PC-9 (cell line): ENCODE measurements around the gene TWNK. TPM values are rescaled to one million over a fixed set of nuclear protein-coding genes. Genes with fewer than 3 reads are reported as not detected.

Experiments used
- BruUV-seq: library from RNA; stranded (reverse); fragments of 400-500 nt; replicated peaks from 2 replicates; lab custom pipeline; 2021; lab: Mats Ljungman, UMichigan
- CTCF ChIA-PET: fragments of 300-600 bp; sonication (Branson Sonifier 250); formaldehyde crosslinking; loops from one replicate; lab custom pipeline; 2022; ENCODE audit warnings: antibody characterized with exemption; lab: Charles Lee
- POLR2A ChIA-PET: fragments of 300-600 bp; sonication (Branson Sonifier 250); formaldehyde crosslinking; loops from one replicate; lab custom pipeline; 2022; ENCODE audit warnings: antibody characterized with exemption; ENCODE audit not compliant: unreplicated experiment; lab: Charles Lee
- DNase-seq, 2 experiments: peaks; one replicate each; pipeline versions ENCODE4 v3.0.0 to v3.0.0-alpha.2; 2015 to 2022; ENCODE audit warnings: mixed read lengths in 1 of 2
- H2AFZ ChIP-seq: fragments of 200-600 bp; sonication (generic); 2 replicates; pipeline ENCODE4 v1.8.1; 2017; ENCODE audit warnings: antibody characterized with exemption
- H3F3A ChIP-seq: fragments of 200-600 bp; sonication (generic); 2 replicates; pipeline ENCODE4 v1.8.1; 2017; ENCODE audit warnings: antibody characterized with exemption, mild to moderate bottlenecking, low read depth; ENCODE audit not compliant: insufficient read depth
- H3K27ac ChIP-seq: fragments of 200-600 bp; sonication (generic); 2 replicates; pipeline ENCODE4 v1.6.1; 2016; ENCODE audit warnings: mixed run types
- H3K27me3 ChIP-seq: fragments of 200-600 bp; sonication (generic); 2 replicates; pipeline ENCODE4 v1.6.1; 2016; ENCODE audit warnings: low read depth, mixed run types; ENCODE audit not compliant: insufficient read depth
- H3K36me3 ChIP-seq: fragments of 200-600 bp; sonication (generic); 2 replicates; pipeline ENCODE4 v1.6.1; 2016; ENCODE audit warnings: low read depth, mixed run types
- H3K4me1 ChIP-seq: fragments of 200-600 bp; sonication (generic); replicated peaks from 2 replicates; pipeline ENCODE4 v1.6.1; 2016; ENCODE audit warnings: mixed run types; ENCODE audit not compliant: insufficient read depth
- H3K4me2 ChIP-seq: fragments of 200-600 bp; sonication (generic); 2 replicates; pipeline ENCODE4 v1.6.1; 2017; ENCODE audit warnings: mixed run types
- H3K4me3 ChIP-seq: fragments of 200-600 bp; sonication (generic); 2 replicates; pipeline ENCODE4 v1.6.1; 2016; ENCODE audit warnings: mixed run types
- H3K79me2 ChIP-seq: fragments of 200-600 bp; sonication (generic); 2 replicates; pipeline ENCODE4 v1.6.1; 2017; ENCODE audit warnings: low read depth, mixed run types
- H3K9me2 ChIP-seq: fragments of 200-600 bp; sonication (generic); 2 replicates; pipeline ENCODE4 v1.8.1; 2017; ENCODE audit warnings: mild to moderate bottlenecking; ENCODE audit not compliant: insufficient read depth
- H3K9me3 ChIP-seq: fragments of 200-600 bp; sonication (generic); 2 replicates; pipeline ENCODE4 v1.8.1; 2016; ENCODE audit warnings: low read depth; ENCODE audit not compliant: insufficient read depth
- H4K20me1 ChIP-seq: fragments of 200-600 bp; sonication (generic); 2 replicates; pipeline ENCODE4 v1.8.1; 2017; ENCODE audit not compliant: insufficient read depth
- CTCF ChIP-seq: fragments of 200-600 bp; sonication (generic); conservative IDR thresholded peaks from 2 replicates; pipeline ENCODE4 v1.6.1; 2017; ENCODE audit warnings: mixed run types, antibody characterized with exemption, mild to moderate bottlenecking, moderate library complexity
- EZH2 ChIP-seq: fragments of 200-600 bp; sonication (generic); IDR thresholded peaks from 2 replicates; pipeline ENCODE4 v1.8.0; 2017; ENCODE audit warnings: antibody characterized with exemption, low read depth
- intact Hi-C: fragments of 100-400 bp; cut with micrococcal nuclease; formaldehyde crosslinking; loops from one replicate; pipeline ENCODE4 v1.10.0; 2022; ENCODE audit not compliant: unreplicated experiment
- total RNA-seq: library from RNA; stranded (reverse); gene quantifications from 2 replicates; pipeline ENCODE4 v1.2.3, GENCODE V29; 2021

TWNK gene
- total RNA-seq, 1 experiment from 2014 or later, result 7.9 TPM

DNA sequence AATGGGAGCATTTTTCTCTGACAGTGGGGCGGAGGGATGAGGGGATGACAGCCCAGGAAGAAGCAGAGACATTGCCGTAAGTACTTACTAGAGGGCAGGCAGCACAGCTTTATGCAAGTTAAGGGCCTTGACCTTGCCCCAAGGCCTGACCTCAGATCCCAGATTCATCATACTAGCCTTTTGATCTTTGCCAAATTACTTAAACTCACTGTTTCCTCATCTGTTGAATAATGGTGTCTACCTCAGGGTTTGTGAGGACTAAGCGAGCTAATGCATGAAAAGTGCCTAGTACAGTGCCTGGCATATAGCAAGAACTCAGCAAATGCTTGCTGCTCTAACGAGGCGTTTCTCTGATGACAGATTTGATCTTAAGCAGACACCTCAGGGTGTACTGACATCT lies 21.5 kb upstream of the TWNK start:
- Histone ChIP-seq H3K27me3 (no peaks in the 10 kb centered on the region), H3K9me2 (no peaks in the 10 kb centered on the region), H3F3A (no peaks in the 10 kb centered on the region), H3K4me1 (no peaks in the 10 kb centered on the region), H3K4me3 (no peak overlapping the region), H4K20me1 (no peaks in the 10 kb centered on the region), H3K4me2 (no peak overlapping the region), H3K27ac (no peak overlapping the region), H2AFZ (no peak overlapping the region), H3K36me3 (0 out of 2 replicates have a peak, but pooled peaks cover 7% of the 10 kb centered on the region), H3K9me3 (no peaks in the 10 kb centered on the region), H3K79me2 (no peaks in the 10 kb centered on the region)
- ChIA-PET POLR2A (interaction anchor here (0.7 kb wide), 1 partner anchor 12 kb away, joined by 3 read pairs; no protein-coding TSS in a partner anchor), CTCF (no interaction called here)
- no TSS peak for BruUV-seq
- intact Hi-C loops, result no loop called here
- TF ChIP-seq CTCF (no peak), EZH2 (no peak)
- DNase-seq, result no peak

- no peak overlapping the region for H3K27ac ChIP-seq
- no peaks in the 10 kb centered on the region for H3K79me2 ChIP-seq
- intact Hi-C loops, result no loop called here
- H3K4me2 ChIP-seq, result no peak overlapping the region
- no peaks in the 10 kb centered on the region for H3K9me3 ChIP-seq
- no peaks in the 10 kb centered on the region for H3F3A ChIP-seq
- H2AFZ ChIP-seq, result no peak overlapping the region
- no peaks in the 10 kb centered on the region for H3K4me1 ChIP-seq
- CTCF ChIA-PET, result no interaction called here
- no peaks in the 10 kb centered on the region for H3K27me3 ChIP-seq
- no TSS peak for BruUV-seq
- POLR2A ChIA-PET, result no interaction called here
- no peak overlapping the region for H3K4me3 ChIP-seq
- TF ChIP-seq CTCF (no peak), EZH2 (no peak)
- no peaks in the 10 kb centered on the region for H3K9me2 ChIP-seq
- H3K36me3 ChIP-seq, result 0 out of 2 replicates have a peak, but pooled peaks cover 7% of the 10 kb centered on the region
- DNase-seq, result no peak
- H4K20me1 ChIP-seq, result no peaks in the 10 kb centered on the region
Observed at GRCh38 chr10:100966887-100967286, 20.5 kb upstream of the TWNK start.

GRCh38 chr10:100967332-100967731 lies 20.0 kb upstream of the TWNK start:
- no peaks in the 10 kb centered on the region for H3F3A ChIP-seq
- H3K27ac ChIP-seq, result no peak overlapping the region
- H3K4me3 ChIP-seq, result no peak overlapping the region
- POLR2A ChIA-PET, result no interaction called here
- DNase-seq, result no peak
- H3K9me2 ChIP-seq, result no peaks in the 10 kb centered on the region
- TF ChIP-seq EZH2 (no peak), CTCF (no peak)
- no peaks in the 10 kb centered on the region for H4K20me1 ChIP-seq
- H3K27me3 ChIP-seq, result no peaks in the 10 kb centered on the region
- intact Hi-C loops, result no loop called here
- H3K36me3 ChIP-seq, result 0 out of 2 replicates have a peak, but pooled peaks cover 3% of the 10 kb centered on the region
- H3K9me3 ChIP-seq, result no peaks in the 10 kb centered on the region
- no peaks in the 10 kb centered on the region for H3K79me2 ChIP-seq
- no peaks in the 10 kb centered on the region for H3K4me1 ChIP-seq
- CTCF ChIA-PET, result interaction anchor here (0.7 kb wide), 1 partner anchor 369 kb away, joined by 3 read pairs; no protein-coding TSS in a partner anchor
- no TSS peak for BruUV-seq
- H3K4me2 ChIP-seq, result no peak overlapping the region
- H2AFZ ChIP-seq, result no peak overlapping the region
